22Rv1 (cell line): ENCODE data around the gene RSRC1.

Source experiments
- CTCF ChIP-seq: fragments of 450-650 bp; IDR thresholded peaks from 2 replicates; pipeline ENCODE4 v1.5.1; 2017; ENCODE audit warnings: mild to moderate bottlenecking
- ZFX ChIP-seq: fragments of 450-650 bp; IDR thresholded peaks from 2 replicates; pipeline ENCODE4 v1.6.1; 2017; ENCODE audit warnings: antibody characterized with exemption, borderline replicate concordance

- TF ChIP-seq CTCF (no peak), ZFX (no peak)
Measured at GRCh38 chr3:158210067-158210466, 100.2 kb downstream of the RSRC1 start.
